HepG2 (cell line): ENCODE measurements around the gene ANKRD39. TPM values are rescaled to one million over a fixed set of nuclear protein-coding genes. Genes with fewer than 3 reads are reported as not detected.
A peak's percentile ranks its signal among the peaks of the same experiment; 100 is the strongest.

Experiments used
- ARHGAP35 ChIP-seq: sonication (generic); formaldehyde crosslinking; IDR thresholded peaks from 2 replicates; pipeline ENCODE4 v1.9.0; 2022; ENCODE audit warnings: mild to moderate bottlenecking, inconsistent platforms, moderate library complexity, missing genetic modification reagents, borderline replicate concordance
- EED ChIP-seq: sonication (generic); formaldehyde crosslinking; IDR thresholded peaks from 2 replicates; pipeline ENCODE4 v1.5.0; 2020; ENCODE audit warnings: mild to moderate bottlenecking, missing genetic modification reagents
- NCOA5 ChIP-seq: sonication (generic); formaldehyde crosslinking; IDR thresholded peaks from 2 replicates; pipeline ENCODE4 v1.4.0; 2020; ENCODE audit warnings: missing genetic modification reagents
- PHB2 ChIP-seq: fragments of 450-650 bp; IDR thresholded peaks from 2 replicates; pipeline ENCODE4 v1.6.1; 2018; ENCODE audit not compliant: partially characterized antibody
- PITX1 ChIP-seq: sonication (generic); formaldehyde crosslinking; IDR thresholded peaks from 2 replicates; pipeline ENCODE4 v1.5.1; 2020; ENCODE audit warnings: mild to moderate bottlenecking, missing genetic modification reagents
- PRDM10 ChIP-seq: sonication (generic); formaldehyde crosslinking; IDR thresholded peaks from 2 replicates; pipeline ENCODE4 v1.4.0; 2020; ENCODE audit warnings: low read depth, missing genetic modification reagents
- RARA ChIP-seq: IDR thresholded peaks from 2 replicates; pipeline ENCODE4 v1.6.1; 2016; ENCODE audit warnings: missing genetic modification reagents, missing compliant biosample characterization
- RBM39 ChIP-seq: fragments of 200-400 bp; formaldehyde crosslinking; IDR thresholded peaks from one replicate; pipeline ENCODE4 v1.6.1; 2018; ENCODE audit warnings: antibody characterized with exemption, mild to moderate bottlenecking, low read depth, low read length; ENCODE audit not compliant: poor library complexity, severe bottlenecking
- SKIL ChIP-seq: sonication (generic); formaldehyde crosslinking; IDR thresholded peaks from 2 replicates; pipeline ENCODE4 v1.8.0; 2022; ENCODE audit warnings: missing genetic modification reagents, mild to moderate bottlenecking, moderate library complexity, borderline replicate concordance
- TAF15 ChIP-seq: fragments of 200-400 bp; formaldehyde crosslinking; IDR thresholded peaks from one replicate; pipeline ENCODE4 v1.6.1; 2018; ENCODE audit warnings: mild to moderate bottlenecking, low read depth, low read length; ENCODE audit not compliant: poor library complexity, severe bottlenecking
- TOPORS ChIP-seq: sonication (generic); formaldehyde crosslinking; IDR thresholded peaks from 2 replicates; pipeline ENCODE4 v1.8.0; 2023; ENCODE audit warnings: mild to moderate bottlenecking, missing genetic modification reagents
- ZNF234 ChIP-seq: sonication (generic); formaldehyde crosslinking; conservative IDR thresholded peaks from 2 replicates; pipeline ENCODE4 v1.5.1; 2020; ENCODE audit warnings: mild to moderate bottlenecking, missing genetic modification reagents
- ZNF3 ChIP-seq: IDR thresholded peaks from 2 replicates; pipeline ENCODE4 v1.7.0; 2017; ENCODE audit warnings: inconsistent platforms
- ZNF33A ChIP-seq: sonication (generic); formaldehyde crosslinking; IDR thresholded peaks from 2 replicates; pipeline ENCODE4 v1.5.1; 2020; ENCODE audit warnings: missing genetic modification reagents, mild to moderate bottlenecking, moderate library complexity, borderline replicate concordance
- ZNF382 ChIP-seq: sonication (generic); formaldehyde crosslinking; IDR thresholded peaks from 2 replicates; pipeline ENCODE4 v1.5.0; 2020; ENCODE audit warnings: missing genetic modification reagents, mild to moderate bottlenecking, borderline replicate concordance
- ZNF552 ChIP-seq: sonication (generic); formaldehyde crosslinking; IDR thresholded peaks from 2 replicates; pipeline ENCODE4 v1.9.0; 2022; ENCODE audit warnings: missing genetic modification reagents, mild to moderate bottlenecking, borderline replicate concordance
- ZNF597 ChIP-seq: sonication (generic); formaldehyde crosslinking; IDR thresholded peaks from 2 replicates; pipeline ENCODE4 v1.5.0; 2020; ENCODE audit warnings: missing genetic modification reagents
- ZNF772 ChIP-seq: sonication (generic); formaldehyde crosslinking; IDR thresholded peaks from 2 replicates; pipeline ENCODE4 v1.5.0; 2020; ENCODE audit warnings: mild to moderate bottlenecking, missing genetic modification reagents
- polyA plus RNA-seq, 8 experiments: library from polyadenylated mRNA; depleted of rRNA in 3 of 8; stranded (reverse) in 7 of 8; unstranded in 1 of 8; fragments of >200 nt; fragmentation: Illumina TruSeq in 4 of 8; extraction: Trizol in 4 of 8; gene quantifications; 2 replicates each; pipeline versions ENCODE4 v1.2.1 to v1.2.3, GENCODE V29; 2011 to 2016; ENCODE audit warnings: low read depth in 4 of 8, missing spikeins in 1 of 8, mixed read lengths in 1 of 8; ENCODE audit not compliant: insufficient read depth in 1 of 8
- total RNA-seq, 5 experiments: library from RNA; depleted of rRNA; stranded (reverse); fragments of >200 nt; fragmentation: Illumina TruSeq; extraction: Trizol; gene quantifications; 2 replicates each; pipeline ENCODE4 v1.2.3, GENCODE V29; 2016; ENCODE audit warnings: low read depth in 1 of 5

Gene ANKRD39
- total and polyA plus RNA-seq, 2 of the 13 experiments (the other 11 are each of a cell fraction or from before 2014, with no cell fraction given), result 23.2 to 24.8 TPM

- TF ChIP-seq TAF15 (no peak), RBM39 (no peak), ZNF234 (CRISPR knock-in tag) (0 out of 2 replicates have a peak, but pooled peaks have one; percentile 43), PHB2 (no peak), SKIL (no peak), ZNF552 (no peak), ZNF597 (CRISPR knock-in tag) (no peak), ZNF3 (CRISPR knock-in tag) (no peak), ZNF33A (CRISPR knock-in tag) (no peak), PITX1 (CRISPR knock-in tag) (no peak), NCOA5 (CRISPR knock-in tag) (no peak), ZNF772 (CRISPR knock-in tag) (no peak), RARA (CRISPR knock-in tag) (no peak), TOPORS (CRISPR knock-in tag) (no peak), ZNF382 (no peak), ARHGAP35 (CRISPR knock-in tag) (no peak; the same call in 1 of the 2 replicates), PRDM10 (CRISPR knock-in tag) (no peak), EED (peak; percentile 36; the same call in 1 of the 2 replicates)
Measured at GRCh38 chr2:96816836-96817702, 40.7 kb downstream of the ANKRD39 start (continued).
